K562 (cell line): ENCODE data around the gene CCT4. TPM values are rescaled to one million over a fixed set of nuclear protein-coding genes. Genes with fewer than 3 reads are reported as not detected.

Experiments
- CAMTA2 ChIP-seq: fragments of 250-450 bp; sonication (Bioruptor Pico); conservative IDR thresholded peaks from 2 replicates; pipeline ENCODE4 v1.5.1; 2022
- CEBPB ChIP-seq: fragments of 450-650 bp; IDR thresholded peaks from 2 replicates; pipeline ENCODE4 v1.6.1; 2016; ENCODE audit warnings: missing genetic modification characterization, missing compliant biosample characterization
- FOSL1 ChIP-seq: fragments of 200-800 bp; sonication (Bioruptor generic); conservative IDR thresholded peaks from 2 replicates; pipeline ENCODE4 v1.6.1; 2016; ENCODE audit warnings: missing genetic modification characterization, missing compliant biosample characterization
- MEF2A ChIP-seq: IDR thresholded peaks from 2 replicates; pipeline ENCODE4 v1.6.1; 2011; ENCODE audit warnings: low read depth, mild to moderate bottlenecking, low read length, moderate library complexity; ENCODE audit not compliant: control insufficient read depth
- PHB ChIP-seq: fragments of 250-450 bp; sonication (Bioruptor Pico); IDR thresholded peaks from 2 replicates; pipeline ENCODE4 v1.5.0; 2021
- SP1 ChIP-seq: sonication (generic); formaldehyde crosslinking; IDR thresholded peaks from 2 replicates; pipeline ENCODE4 v1.8.1; 2022; ENCODE audit warnings: mild to moderate bottlenecking, missing genetic modification reagents
- ZBTB1 ChIP-seq: sonication (generic); formaldehyde crosslinking; IDR thresholded peaks from 2 replicates; pipeline ENCODE4 v1.8.1; 2023; ENCODE audit warnings: missing genetic modification reagents, low read depth, mild to moderate bottlenecking, borderline replicate concordance
- ZNF143 ChIP-seq: sonication (generic); formaldehyde crosslinking; IDR thresholded peaks from 2 replicates; pipeline ENCODE4 v1.9.0; 2022; ENCODE audit warnings: mild to moderate bottlenecking, missing genetic modification reagents
- polyA plus RNA-seq, 8 experiments: library from polyadenylated mRNA; depleted of rRNA in 4 of 8; stranded (reverse) in 5 of 8; unstranded in 3 of 8; fragments of >200 nt; fragmentation: Nextera tagmentation in 2 of 8; fragmentation: Illumina TruSeq in 1 of 8; extraction: Ambion mirVana in 2 of 8; extraction: Trizol in 1 of 8; gene quantifications; 2 replicates each; pipeline versions ENCODE4 v1.2.1 to v1.2.3, GENCODE V29; 2011 to 2014; ENCODE audit warnings: inconsistent platforms in 1 of 8, missing spikeins in 1 of 8
- total RNA-seq, 7 experiments: library from RNA; depleted of rRNA in 6 of 7; stranded (reverse); fragments of >200 nt in 6 of 7; fragmentation: Illumina TruSeq in 2 of 7; extraction: Trizol in 2 of 7; gene quantifications; 2 replicates each; pipeline versions ENCODE4 v1.2.1 to v1.2.3, GENCODE V29; 2011 to 2021; ENCODE audit warnings: low replicate concordance in 1 of 7
- TF ChIP-seq, protein P1 (sequence below), 2 experiments: fragments of 450-650 bp; IDR thresholded peaks; 2 replicates each; pipeline ENCODE4 v1.6.1; 2018; ENCODE audit warnings: mild to moderate bottlenecking in 2 of 2, low read depth in 1 of 2; ENCODE audit not compliant: partially characterized antibody in 2 of 2
- TF ChIP-seq, protein P2 (sequence below): sonication (generic); formaldehyde crosslinking; IDR thresholded peaks from 2 replicates; pipeline ENCODE4 v1.4.0; 2020; ENCODE audit warnings: mild to moderate bottlenecking, missing genetic modification reagents
- TF ChIP-seq, protein P3 (sequence below): fragments of 450-650 bp; formaldehyde crosslinking; IDR thresholded peaks from 2 replicates; pipeline ENCODE4 v1.4.0; 2022; ENCODE audit warnings: missing genetic modification characterization

The CCT4 gene
- total and polyA plus RNA-seq, 9 of the 15 experiments (the other 6 are each of a cell fraction or from before 2014, with no cell fraction given) = 101 to 368 (median 303) TPM

GRCh38 chr2:61888267-61889055 is at the start of gene CCT4 (continued):
- TF ChIP-seq MEF2A (no peak; the same call in 1 of the 2 replicates), SP1 (CRISPR knock-in tag) (peak; percentile 85), ZBTB1 (CRISPR knock-in tag) (peak; percentile 24; the same call in 1 of the 2 replicates), ZNF143 (peak; percentile 41; the same call in 1 of the 2 replicates), CEBPB (tag) (peak; percentile 80), FOSL1 (tag) (peak; percentile 26; the same call in 1 of the 2 replicates), PHB (CRISPR knock-in tag) (peak; percentile 83), CAMTA2 (CRISPR knock-in tag) (0 out of 2 replicates have a peak, but pooled peaks have one; percentile 43)
- TF ChIP-seq, protein P1, sequence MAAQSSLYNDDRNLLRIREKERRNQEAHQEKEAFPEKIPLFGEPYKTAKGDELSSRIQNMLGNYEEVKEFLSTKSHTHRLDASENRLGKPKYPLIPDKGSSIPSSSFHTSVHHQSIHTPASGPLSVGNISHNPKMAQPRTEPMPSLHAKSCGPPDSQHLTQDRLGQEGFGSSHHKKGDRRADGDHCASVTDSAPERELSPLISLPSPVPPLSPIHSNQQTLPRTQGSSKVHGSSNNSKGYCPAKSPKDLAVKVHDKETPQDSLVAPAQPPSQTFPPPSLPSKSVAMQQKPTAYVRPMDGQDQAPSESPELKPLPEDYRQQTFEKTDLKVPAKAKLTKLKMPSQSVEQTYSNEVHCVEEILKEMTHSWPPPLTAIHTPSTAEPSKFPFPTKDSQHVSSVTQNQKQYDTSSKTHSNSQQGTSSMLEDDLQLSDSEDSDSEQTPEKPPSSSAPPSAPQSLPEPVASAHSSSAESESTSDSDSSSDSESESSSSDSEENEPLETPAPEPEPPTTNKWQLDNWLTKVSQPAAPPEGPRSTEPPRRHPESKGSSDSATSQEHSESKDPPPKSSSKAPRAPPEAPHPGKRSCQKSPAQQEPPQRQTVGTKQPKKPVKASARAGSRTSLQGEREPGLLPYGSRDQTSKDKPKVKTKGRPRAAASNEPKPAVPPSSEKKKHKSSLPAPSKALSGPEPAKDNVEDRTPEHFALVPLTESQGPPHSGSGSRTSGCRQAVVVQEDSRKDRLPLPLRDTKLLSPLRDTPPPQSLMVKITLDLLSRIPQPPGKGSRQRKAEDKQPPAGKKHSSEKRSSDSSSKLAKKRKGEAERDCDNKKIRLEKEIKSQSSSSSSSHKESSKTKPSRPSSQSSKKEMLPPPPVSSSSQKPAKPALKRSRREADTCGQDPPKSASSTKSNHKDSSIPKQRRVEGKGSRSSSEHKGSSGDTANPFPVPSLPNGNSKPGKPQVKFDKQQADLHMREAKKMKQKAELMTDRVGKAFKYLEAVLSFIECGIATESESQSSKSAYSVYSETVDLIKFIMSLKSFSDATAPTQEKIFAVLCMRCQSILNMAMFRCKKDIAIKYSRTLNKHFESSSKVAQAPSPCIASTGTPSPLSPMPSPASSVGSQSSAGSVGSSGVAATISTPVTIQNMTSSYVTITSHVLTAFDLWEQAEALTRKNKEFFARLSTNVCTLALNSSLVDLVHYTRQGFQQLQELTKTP (IDR thresholded peaks at IDR 0.05; ENCODE audit: low read depth in 1 of 2, partially characterized antibody in 2 of 2) = peak in 1 of 2 experiments; percentile 19
- TF ChIP-seq, protein P2, sequence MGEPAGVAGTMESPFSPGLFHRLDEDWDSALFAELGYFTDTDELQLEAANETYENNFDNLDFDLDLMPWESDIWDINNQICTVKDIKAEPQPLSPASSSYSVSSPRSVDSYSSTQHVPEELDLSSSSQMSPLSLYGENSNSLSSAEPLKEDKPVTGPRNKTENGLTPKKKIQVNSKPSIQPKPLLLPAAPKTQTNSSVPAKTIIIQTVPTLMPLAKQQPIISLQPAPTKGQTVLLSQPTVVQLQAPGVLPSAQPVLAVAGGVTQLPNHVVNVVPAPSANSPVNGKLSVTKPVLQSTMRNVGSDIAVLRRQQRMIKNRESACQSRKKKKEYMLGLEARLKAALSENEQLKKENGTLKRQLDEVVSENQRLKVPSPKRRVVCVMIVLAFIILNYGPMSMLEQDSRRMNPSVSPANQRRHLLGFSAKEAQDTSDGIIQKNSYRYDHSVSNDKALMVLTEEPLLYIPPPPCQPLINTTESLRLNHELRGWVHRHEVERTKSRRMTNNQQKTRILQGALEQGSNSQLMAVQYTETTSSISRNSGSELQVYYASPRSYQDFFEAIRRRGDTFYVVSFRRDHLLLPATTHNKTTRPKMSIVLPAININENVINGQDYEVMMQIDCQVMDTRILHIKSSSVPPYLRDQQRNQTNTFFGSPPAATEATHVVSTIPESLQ = peak; percentile 23; the same call in 1 of the 2 replicates
- TF ChIP-seq, protein P3, sequence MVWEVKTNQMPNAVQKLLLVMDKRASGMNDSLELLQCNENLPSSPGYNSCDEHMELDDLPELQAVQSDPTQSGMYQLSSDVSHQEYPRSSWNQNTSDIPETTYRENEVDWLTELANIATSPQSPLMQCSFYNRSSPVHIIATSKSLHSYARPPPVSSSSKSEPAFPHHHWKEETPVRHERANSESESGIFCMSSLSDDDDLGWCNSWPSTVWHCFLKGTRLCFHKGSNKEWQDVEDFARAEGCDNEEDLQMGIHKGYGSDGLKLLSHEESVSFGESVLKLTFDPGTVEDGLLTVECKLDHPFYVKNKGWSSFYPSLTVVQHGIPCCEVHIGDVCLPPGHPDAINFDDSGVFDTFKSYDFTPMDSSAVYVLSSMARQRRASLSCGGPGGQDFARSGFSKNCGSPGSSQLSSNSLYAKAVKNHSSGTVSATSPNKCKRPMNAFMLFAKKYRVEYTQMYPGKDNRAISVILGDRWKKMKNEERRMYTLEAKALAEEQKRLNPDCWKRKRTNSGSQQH = 0 out of 2 replicates have a peak, but pooled peaks have one; percentile 74
